Sigmoid colon (tissue), 7 donors: Measurements from ENCODE around the gene ITGA2. TPM values are rescaled to one million over a fixed set of nuclear protein-coding genes. Genes with fewer than 3 reads are reported as not detected.
A peak's percentile ranks its signal among the peaks of the same experiment; 100 is the strongest.

Source experiments
- DNase-seq: peaks from one replicate; pipeline ENCODE4 v3.0.0-alpha.2; 2019
- H3K27ac ChIP-seq, 4 donors: fragments of 200-600 bp; sonication (generic); one replicate each; pipeline ENCODE4 v1.5.1; 2016 to 2019; ENCODE audit warnings: mild to moderate bottlenecking in 1 of 4
- H3K27me3 ChIP-seq, 3 donors: fragments of 200-600 bp; sonication (generic); one replicate each; pipeline ENCODE4 v1.5.1; 2019; ENCODE audit warnings: mild to moderate bottlenecking in 1 of 3
- H3K36me3 ChIP-seq, 4 donors: fragments of 200-600 bp; sonication (generic); one replicate each; pipeline ENCODE4 v1.5.1; 2016 to 2019
- H3K4me1 ChIP-seq, 4 donors: fragments of 200-600 bp; sonication (generic); one replicate each; pipeline ENCODE4 v1.5.1; 2017 to 2019
- H3K4me3 ChIP-seq, 4 donors: fragments of 200-600 bp; sonication (generic); one replicate each; pipeline ENCODE4 v1.5.1; 2017 to 2019; ENCODE audit warnings: mild to moderate bottlenecking in 2 of 4, moderate library complexity in 1 of 4
- H3K9me3 ChIP-seq, 4 donors: fragments of 200-600 bp in 3 of 4; sonication (generic) in 3 of 4; one replicate each; pipeline versions ENCODE4 v1.5.1 to v1.6.1; 2013 to 2019
- EP300 ChIP-seq, 4 donors: sonication (generic); formaldehyde crosslinking; IDR thresholded peaks; one replicate each; pipeline ENCODE4 v1.6.1; 2017; ENCODE audit warnings: antibody characterized with exemption in 4 of 4
- POLR2A ChIP-seq, 2 donors: fragments of 450-650 bp; IDR thresholded peaks; one replicate each; pipeline ENCODE4 v1.6.1; 2016; ENCODE audit warnings: antibody characterized with exemption in 2 of 2, mild to moderate bottlenecking in 2 of 2, moderate library complexity in 2 of 2
- POLR2AphosphoS5 ChIP-seq, 4 donors: sonication (generic); formaldehyde crosslinking; IDR thresholded peaks; one replicate each; pipeline ENCODE4 v1.6.1; 2017; ENCODE audit warnings: antibody characterized with exemption in 4 of 4
- WGBS, 2 donors: extraction: QIAGEN DNeasy Blood & Tissue Kit; methylation state at CpG; one replicate each; pipeline ENCODE4 v1.1.7; 2013; 5-methylcytosine and 5-hydroxymethylcytosine counted together
- intact Hi-C: fragments of 100-400 bp; cut with DNase I; formaldehyde crosslinking; loops from one replicate; pipeline ENCODE4 v1.15.1; 2023
- polyA plus RNA-seq, 3 donors: library from polyadenylated mRNA; stranded (reverse); fragments of 200-250 nt; gene quantifications; one replicate each; pipeline ENCODE4 v1.2.3, GENCODE V29; 2013
- total RNA-seq, 4 donors: library from RNA; depleted of rRNA; stranded (reverse); fragments of >200 nt; gene quantifications; one replicate each; pipeline ENCODE4 v1.1.0, GENCODE V29; 2016
- TF ChIP-seq, protein P1 (sequence below), 4 experiments: fragments of 450-650 bp in 3 of 4; fragments of 200-600 bp in 1 of 4; IDR thresholded peaks; one replicate each; pipeline ENCODE4 v1.5.1; 2016 to 2019; ENCODE audit warnings: antibody characterized with exemption in 4 of 4, mild to moderate bottlenecking in 3 of 4, moderate library complexity in 2 of 4
- donor health status: healthy with polysubstance abuse.
- donor health status: Bipolar disorder and iron deficiency.
- donor health status: healthy.

ITGA2 gene
- total and polyA plus RNA-seq, 7 donors = 0.60 to 4.9 (median 1.4) TPM

- intact Hi-C loops = loop anchor here (1.0 kb wide), 2 partner anchors 147 to 309 kb away; partner anchors contain the start of genes ITGA1 and PELO
- TF ChIP-seq POLR2AphosphoS5 (IDR thresholded peaks at IDR 0.05) = no peak
- TF ChIP-seq, protein P1, sequence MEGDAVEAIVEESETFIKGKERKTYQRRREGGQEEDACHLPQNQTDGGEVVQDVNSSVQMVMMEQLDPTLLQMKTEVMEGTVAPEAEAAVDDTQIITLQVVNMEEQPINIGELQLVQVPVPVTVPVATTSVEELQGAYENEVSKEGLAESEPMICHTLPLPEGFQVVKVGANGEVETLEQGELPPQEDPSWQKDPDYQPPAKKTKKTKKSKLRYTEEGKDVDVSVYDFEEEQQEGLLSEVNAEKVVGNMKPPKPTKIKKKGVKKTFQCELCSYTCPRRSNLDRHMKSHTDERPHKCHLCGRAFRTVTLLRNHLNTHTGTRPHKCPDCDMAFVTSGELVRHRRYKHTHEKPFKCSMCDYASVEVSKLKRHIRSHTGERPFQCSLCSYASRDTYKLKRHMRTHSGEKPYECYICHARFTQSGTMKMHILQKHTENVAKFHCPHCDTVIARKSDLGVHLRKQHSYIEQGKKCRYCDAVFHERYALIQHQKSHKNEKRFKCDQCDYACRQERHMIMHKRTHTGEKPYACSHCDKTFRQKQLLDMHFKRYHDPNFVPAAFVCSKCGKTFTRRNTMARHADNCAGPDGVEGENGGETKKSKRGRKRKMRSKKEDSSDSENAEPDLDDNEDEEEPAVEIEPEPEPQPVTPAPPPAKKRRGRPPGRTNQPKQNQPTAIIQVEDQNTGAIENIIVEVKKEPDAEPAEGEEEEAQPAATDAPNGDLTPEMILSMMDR (IDR thresholded peaks at IDR 0.05) = peak; percentile 60 to 86 (median 79)
- DNase-seq = peak; percentile 81
- Histone ChIP-seq H3K27ac (peak overlapping the region in 1 of 4 donors; percentile 0), H3K36me3 (peaks cover 0 to 43% (median 12%) of the 10 kb centered on the region in 4 donors), H3K27me3 (no peaks in the 10 kb centered on the region), H3K9me3 (no peaks in the 10 kb centered on the region), H3K4me3 (no peak overlapping the region), H3K4me1 (peaks cover 0 to 27% (median 7%) of the 10 kb centered on the region in 4 donors)
- 20 to 26% methylated on average over 3 of the region's 3 CpGs for WGBS, 2 donors
These were observed 106.9 kb downstream of the ITGA2 start for GRCh38 chr5:53095931-53096525.

DNA sequence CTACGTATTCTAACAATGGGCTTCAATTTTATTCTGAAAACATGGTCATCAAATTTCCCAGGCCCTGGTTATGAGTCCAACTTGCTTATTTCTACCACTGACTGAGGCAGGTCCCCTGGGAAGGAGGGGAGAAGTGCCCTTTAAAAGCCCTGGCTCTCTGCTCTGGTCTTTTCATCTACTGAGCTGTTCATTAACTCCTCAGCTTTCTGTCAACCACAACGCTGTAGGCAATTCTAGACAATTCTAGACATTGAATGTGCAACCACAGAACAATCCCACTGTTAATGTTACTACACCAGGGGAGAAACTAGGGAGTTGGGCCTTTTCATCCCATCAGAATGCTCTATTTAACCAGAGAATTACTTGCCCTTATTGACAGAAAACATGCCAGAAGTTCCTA, 110.4 kb downstream of the ITGA2 start:
- H3K27ac ChIP-seq = peak overlapping the region in 1 of 4 donors; percentile 27
- no peak for DNase-seq
- 56 to 81% methylated on average over 2 of the region's 2 CpGs for WGBS, 2 donors
- peaks cover 0 to 17% (median 0%) of the 10 kb centered on the region in 4 donors for H3K4me1 ChIP-seq
- H3K4me3 ChIP-seq = no peak overlapping the region
- no peaks in the 10 kb centered on the region for H3K27me3 ChIP-seq
- H3K36me3 ChIP-seq = peaks cover 0 to 72% (median 14%) of the 10 kb centered on the region in 4 donors
- TF ChIP-seq, protein P1 (IDR thresholded peaks at IDR 0.05) = no peak
- TF ChIP-seq EP300 (IDR thresholded peaks at IDR 0.05) (no peak), POLR2A (IDR thresholded peaks at IDR 0.05) (no peak), POLR2AphosphoS5 (IDR thresholded peaks at IDR 0.05) (no peak)
- H3K9me3 ChIP-seq = no peaks in the 10 kb centered on the region
- intact Hi-C loops = no loop called here

- H3K4me3 ChIP-seq = no peak overlapping the region
- H3K27me3 ChIP-seq = no peaks in the 10 kb centered on the region
- intact Hi-C loops = loop anchor here (10.0 kb wide), 1 partner anchor 1124 kb away; no protein-coding TSS in a partner anchor
- no peaks in the 10 kb centered on the region for H3K9me3 ChIP-seq
- TF ChIP-seq EP300 (IDR thresholded peaks at IDR 0.05) (no peak), POLR2AphosphoS5 (IDR thresholded peaks at IDR 0.05) (no peak), POLR2A (IDR thresholded peaks at IDR 0.05) (no peak)
- TF ChIP-seq, protein P1 (IDR thresholded peaks at IDR 0.05) = no peak
- H3K36me3 ChIP-seq = peaks cover 0 to 72% (median 14%) of the 10 kb centered on the region in 4 donors
- DNase-seq = no peak
- no peak overlapping the region for H3K27ac ChIP-seq
- WGBS, 2 donors = 71 to 92% methylated on average over 2 of the region's 2 CpGs
- H3K4me1 ChIP-seq = peaks cover 0 to 13% (median 0%) of the 10 kb centered on the region in 4 donors
These were observed 111.5 kb downstream of the ITGA2 start for GRCh38 chr5:53100606-53101005.

- TF ChIP-seq POLR2A (IDR thresholded peaks at IDR 0.05) = no peak
- no peak for TF ChIP-seq POLR2AphosphoS5 (IDR thresholded peaks at IDR 0.05)
- TF ChIP-seq, protein P1 (IDR thresholded peaks at IDR 0.05) = no peak
- no peak for TF ChIP-seq EP300 (IDR thresholded peaks at IDR 0.05)
- Histone ChIP-seq H3K4me3 (no peak overlapping the region), H3K9me3 (no peaks in the 10 kb centered on the region), H3K27me3 (no peaks in the 10 kb centered on the region), H3K27ac (no peak overlapping the region), H3K36me3 (peaks cover 0 to 32% (median 3%) of the 10 kb centered on the region in 4 donors), H3K4me1 (peaks cover 0 to 33% (median 22%) of the 10 kb centered on the region in 4 donors)
- no peak for DNase-seq
- WGBS, 2 donors = 89 to 90% methylated on average over 5 of the region's 5 CpGs
- intact Hi-C loops = loop anchor here (10.0 kb wide), 1 partner anchor 1119 kb away; no protein-coding TSS in a partner anchor
These were observed 116.6 kb downstream of the ITGA2 start for GRCh38 chr5:53105611-53106300.
